ENCODE measurements around the gene FAM161A. TPM values are rescaled to one million over a fixed set of nuclear protein-coding genes. Genes with fewer than 3 reads are reported as not detected.
A peak's percentile ranks its signal among the peaks of the same experiment; 100 is the strongest.

FAM161A gene
- total and polyA plus RNA-seq, 4 donors = 0.94 to 11.1 (median 3.2) TPM

GRCh38 chr2:61785583-61785982, 68.3 kb downstream of the FAM161A start:
- Histone ChIP-seq H3K27me3 (ENCODE audit: control insufficient read depth in 3 of 3, insufficient read depth in 3 of 3, low read length in 2 of 3) (peaks cover 0 to 2% (median 0%) of the 10 kb centered on the region in 3 donors), H3K36me3 (ENCODE audit: control insufficient read depth in 4 of 4, insufficient read depth in 4 of 4, low read length in 4 of 4) (no peaks in the 10 kb centered on the region), H3K27ac (ENCODE audit: low read depth in 1 of 2, low read length in 1 of 2) (no peak overlapping the region), H3K4me1 (ENCODE audit: control insufficient read depth in 5 of 5, insufficient read depth in 5 of 5, low read length in 5 of 5) (no peaks in the 10 kb centered on the region), H3K9me3 (ENCODE audit: control insufficient read depth in 4 of 4, insufficient read depth in 3 of 4, low read length in 3 of 4) (peaks cover 0 to 3% (median 0%) of the 10 kb centered on the region in 4 donors), H3K4me3 (no peak overlapping the region), H3K9ac (ENCODE audit: insufficient read depth in 1 of 2, low read length in 2 of 2) (no peak overlapping the region)
- DNase-seq = peak in 2 of 3 donors; percentile 11 to 17
- no peak for ATAC-seq (ENCODE audit: insufficient read depth, low FRiP score)
- TF ChIP-seq CTCF (IDR thresholded peaks at IDR 0.05; ENCODE audit: control extremely low read depth, extremely low read depth) = no peak

- H3K4me3 ChIP-seq = no peak overlapping the region
- no peak for ATAC-seq (ENCODE audit: insufficient read depth, low FRiP score)
Observed at GRCh38 chr2:61784643-61785042, 69.2 kb downstream of the FAM161A start.

GRCh38 chr2:61775956-61776570, 77.8 kb downstream of the FAM161A start:
- Histone ChIP-seq H3K27me3 (ENCODE audit: control insufficient read depth in 3 of 3, insufficient read depth in 3 of 3, low read length in 2 of 3) (peaks cover 0 to 3% (median 0%) of the 10 kb centered on the region in 3 donors), H3K27ac (ENCODE audit: low read depth in 1 of 2, low read length in 1 of 2) (no peak overlapping the region), H3K4me3 (no peak overlapping the region), H3K9ac (ENCODE audit: insufficient read depth in 1 of 2, low read length in 2 of 2) (no peak overlapping the region), H3K4me1 (ENCODE audit: control insufficient read depth in 5 of 5, insufficient read depth in 5 of 5, low read length in 5 of 5) (no peaks in the 10 kb centered on the region), H3K9me3 (ENCODE audit: control insufficient read depth in 4 of 4, insufficient read depth in 3 of 4, low read length in 3 of 4) (peaks cover 0 to 7% (median 0%) of the 10 kb centered on the region in 4 donors), H3K36me3 (ENCODE audit: control insufficient read depth in 4 of 4, insufficient read depth in 4 of 4, low read length in 4 of 4) (no peaks in the 10 kb centered on the region)
- ATAC-seq (ENCODE audit: insufficient read depth, low FRiP score) (no peak), DNase-seq (no peak)
- no peak for TF ChIP-seq CTCF (IDR thresholded peaks at IDR 0.05; ENCODE audit: control extremely low read depth, extremely low read depth)
- 84 to 92% methylated on average over 8 of the region's 8 CpGs for WGBS, 2 donors

More at GRCh38 chr2:61784643-61785042, 69.2 kb downstream of the FAM161A start:
- no peak for DNase-seq
- no peak overlapping the region for H3K27ac ChIP-seq (ENCODE audit: low read depth in 1 of 2, low read length in 1 of 2)
- WGBS, 2 donors = 81 to 96% methylated on average over 4 of the region's 4 CpGs
- no peaks in the 10 kb centered on the region for H3K4me1 ChIP-seq (ENCODE audit: control insufficient read depth in 5 of 5, insufficient read depth in 5 of 5, low read length in 5 of 5)
- no peaks in the 10 kb centered on the region for H3K36me3 ChIP-seq (ENCODE audit: control insufficient read depth in 4 of 4, insufficient read depth in 4 of 4, low read length in 4 of 4)
- H3K9ac ChIP-seq (ENCODE audit: insufficient read depth in 1 of 2, low read length in 2 of 2) = no peak overlapping the region
- peaks cover 0 to 3% (median 0%) of the 10 kb centered on the region in 4 donors for H3K9me3 ChIP-seq (ENCODE audit: control insufficient read depth in 4 of 4, insufficient read depth in 3 of 4, low read length in 3 of 4)
- peaks cover 0 to 2% (median 0%) of the 10 kb centered on the region in 3 donors for H3K27me3 ChIP-seq (ENCODE audit: control insufficient read depth in 3 of 3, insufficient read depth in 3 of 3, low read length in 2 of 3)
- no peak for TF ChIP-seq CTCF (IDR thresholded peaks at IDR 0.05; ENCODE audit: control extremely low read depth, extremely low read depth)

Small RNAs within 50 kb of the gene (small RNA-seq; reads per million reads assigned to genes)
- gene RPS24P7 (ENCODE audit: low replicate concordance) = not detected

Other genes with a start within 250 kb of the FAM161A start
- gene CCT4, start 34.6 kb upstream of the FAM161A start, total RNA-seq = 100 to 1,000 TPM; 101 to 120 TPM
- 10 to 100 TPM; 48.3 to 84.3 TPM for gene CCT4, start 34.6 kb upstream of the FAM161A start, polyA plus RNA-seq
- 10 to 100 TPM; 32.3 to 41.7 TPM for gene COMMD1, start 51.6 kb upstream of the FAM161A start, total RNA-seq
- 10 to 100 TPM; 31.0 to 38.1 TPM for gene COMMD1, start 51.6 kb upstream of the FAM161A start, polyA plus RNA-seq